GM21360 (cell line): Measurements from ENCODE around the gene GNAQ.
"Not testable (repeated sequence)": the region's sequence is repeated elsewhere in the genome, so short reads cannot be mapped to it uniquely, and the experiment has no call there.

Source experiments
- ATAC-seq: cut with Tn5 transposase; IDR thresholded peaks from one replicate; pipeline ENCODE4 v1.9.1; 2021; ENCODE audit warnings: mild to moderate bottlenecking, moderate library complexity; ENCODE audit not compliant: unreplicated experiment

GNAQ gene

GRCh38 chr9:77751341-77752091, 280.1 kb downstream of the GNAQ start:
- no peak for ATAC-seq

- ATAC-seq, result no peak
Observed at GRCh38 chr9:77750981-77751340, 280.6 kb downstream of the GNAQ start.

- no peak for ATAC-seq
Observed at GRCh38 chr9:77750284-77750683, 281.3 kb downstream of the GNAQ start.

GRCh38 chr9:77748214-77748772, 283.3 kb downstream of the GNAQ start:
- no peak for ATAC-seq

- ATAC-seq, result no peak
Observed at GRCh38 chr9:77747163-77747562, 284.4 kb downstream of the GNAQ start.

GRCh38 chr9:77744841-77745430, 286.7 kb downstream of the GNAQ start:
- no peak for ATAC-seq

- ATAC-seq, result no peak
Observed at GRCh38 chr9:77743386-77743785, 288.2 kb downstream of the GNAQ start.

GRCh38 chr9:77738932-77739331, 292.7 kb downstream of the GNAQ start:
- no peak for ATAC-seq

- no peak for ATAC-seq
Observed at GRCh38 chr9:77735494-77735893, 296.1 kb downstream of the GNAQ start.

- ATAC-seq, result peak; percentile 65
Observed at GRCh38 chr9:77731930-77732329, 299.7 kb downstream of the GNAQ start.

- no peak for ATAC-seq
Observed at GRCh38 chr9:77731008-77731698, 300.5 kb downstream of the GNAQ start.

GRCh38 chr9:77729177-77729576, 302.4 kb downstream of the GNAQ start:
- ATAC-seq, result no peak

- no peak for ATAC-seq
Observed at GRCh38 chr9:77726814-77727213, 304.8 kb downstream of the GNAQ start.

GRCh38 chr9:77726289-77726688, 305.3 kb downstream of the GNAQ start:
- no peak for ATAC-seq

- no peak for ATAC-seq
Observed at GRCh38 chr9:77725820-77726219, 305.8 kb downstream of the GNAQ start.

GRCh38 chr9:77725046-77725694, 306.4 kb downstream of the GNAQ start:
- no peak for ATAC-seq

- ATAC-seq, result not testable (repeated sequence)
Observed at GRCh38 chr9:77721156-77721555, 310.5 kb downstream of the GNAQ start.

- no peak for ATAC-seq
Observed at GRCh38 chr9:77719321-77719720, 312.3 kb downstream of the GNAQ start.

- ATAC-seq, result not testable (repeated sequence)
Observed at GRCh38 chr9:77718298-77718640, 313.3 kb downstream of the GNAQ start.

GRCh38 chr9:77717608-77718297, 313.9 kb downstream of the GNAQ start:
- not testable (repeated sequence) for ATAC-seq

- ATAC-seq, result no peak
Observed at GRCh38 chr9:77714077-77714549, 317.5 kb downstream of the GNAQ start.
